ENCODE measurements around the gene XPO1. TPM values are rescaled to one million over a fixed set of nuclear protein-coding genes. Genes with fewer than 3 reads are reported as not detected.
"Not testable (repeated sequence)": the region's sequence is repeated elsewhere in the genome, so short reads cannot be mapped to it uniquely, and the experiment has no call there.

Gene XPO1
- total RNA-seq, 1 experiment from 2014 or later: 216 TPM

DNA sequence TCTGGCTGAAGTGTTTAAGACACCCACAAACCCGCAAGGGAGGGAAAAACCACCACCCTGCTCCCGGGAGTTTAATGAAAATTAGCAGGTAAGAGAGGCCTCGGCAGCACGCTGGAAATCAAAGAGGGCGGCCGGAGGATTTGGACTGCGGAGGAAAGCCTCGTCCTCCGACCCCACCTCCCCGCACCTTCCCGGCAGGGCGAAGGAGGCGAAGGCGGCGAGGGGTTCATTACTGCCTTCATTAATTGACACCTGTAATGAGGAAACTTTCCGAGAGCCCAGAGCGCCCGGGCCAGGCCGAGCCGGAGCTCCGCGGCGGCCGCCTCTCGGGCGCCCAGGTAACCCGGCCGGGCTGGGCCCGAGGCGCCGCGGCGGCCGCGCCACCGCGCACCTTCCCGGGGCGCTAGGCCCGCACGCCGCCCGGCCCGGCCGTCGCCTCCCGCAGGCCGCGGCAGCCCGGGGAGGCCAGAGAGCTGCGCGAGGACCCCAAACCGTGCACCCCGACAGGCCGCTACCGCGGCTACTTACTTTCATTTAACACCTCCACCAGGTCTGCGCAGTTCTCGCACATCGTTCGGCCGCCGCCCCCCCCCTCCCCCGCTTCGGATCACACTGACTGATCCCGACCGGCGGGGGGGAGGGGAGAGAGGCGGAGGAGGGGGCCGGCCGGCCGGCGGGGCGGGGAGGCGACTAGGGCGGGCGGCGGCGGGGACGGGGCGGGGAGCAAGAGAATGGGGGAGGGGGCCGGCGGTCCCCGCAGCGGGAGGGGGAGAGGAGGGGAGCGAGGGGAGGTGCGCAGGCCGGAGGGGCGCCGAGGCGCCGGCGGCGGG lies 67.8 kb downstream of the XPO1 start:
- peak; percentile 78 for DNase-seq (ENCODE audit: low read depth)

DNA sequence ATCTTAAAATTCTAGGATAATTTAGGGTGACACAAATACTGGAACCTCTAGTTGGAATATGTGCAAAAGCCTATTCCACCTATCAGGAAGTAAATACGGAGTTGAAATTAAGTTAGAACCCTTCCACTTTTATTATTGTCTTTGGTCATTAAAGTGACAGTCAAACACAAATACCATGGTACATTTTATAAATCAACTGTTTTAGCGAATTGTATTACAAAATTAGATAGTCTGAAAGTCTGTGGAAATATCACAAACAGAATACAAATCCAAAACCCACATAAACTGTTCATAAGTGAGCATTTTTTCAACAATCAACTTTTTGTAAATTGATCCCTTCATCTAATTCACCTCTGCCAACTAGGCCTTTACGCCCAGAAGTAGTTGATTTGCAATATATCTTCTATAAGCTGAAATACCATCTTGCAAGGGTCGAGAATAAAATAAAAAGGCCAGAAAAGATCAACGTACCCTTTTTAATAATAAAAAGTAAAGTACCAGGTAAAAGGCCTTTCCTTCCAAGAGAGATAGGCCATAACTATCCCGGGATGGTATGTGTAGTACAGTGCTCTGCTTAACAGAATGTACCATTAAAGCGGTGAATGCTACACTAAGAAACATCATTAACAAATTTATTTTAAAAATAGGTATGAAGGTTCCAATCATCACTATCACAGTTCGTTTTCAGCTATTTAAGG lies 68.6 kb downstream of the XPO1 start:
- DNase-seq (ENCODE audit: low read depth): no peak

GRCh38 chr2:61468231-61468630 lies 69.9 kb downstream of the XPO1 start:
- not testable (repeated sequence) for DNase-seq (ENCODE audit: low read depth)

GRCh38 chr2:61465045-61465444 lies 73.1 kb downstream of the XPO1 start:
- no peak for DNase-seq (ENCODE audit: low read depth)

GRCh38 chr2:61463769-61464475 lies 74.2 kb downstream of the XPO1 start:
- DNase-seq (ENCODE audit: low read depth): no peak

- no peak for DNase-seq (ENCODE audit: low read depth)
Observed at GRCh38 chr2:61461404-61461803, 76.8 kb downstream of the XPO1 start.

- DNase-seq (ENCODE audit: low read depth): peak; percentile 52
Observed at GRCh38 chr2:61460163-61460562, 78.0 kb downstream of the XPO1 start.

DNA sequence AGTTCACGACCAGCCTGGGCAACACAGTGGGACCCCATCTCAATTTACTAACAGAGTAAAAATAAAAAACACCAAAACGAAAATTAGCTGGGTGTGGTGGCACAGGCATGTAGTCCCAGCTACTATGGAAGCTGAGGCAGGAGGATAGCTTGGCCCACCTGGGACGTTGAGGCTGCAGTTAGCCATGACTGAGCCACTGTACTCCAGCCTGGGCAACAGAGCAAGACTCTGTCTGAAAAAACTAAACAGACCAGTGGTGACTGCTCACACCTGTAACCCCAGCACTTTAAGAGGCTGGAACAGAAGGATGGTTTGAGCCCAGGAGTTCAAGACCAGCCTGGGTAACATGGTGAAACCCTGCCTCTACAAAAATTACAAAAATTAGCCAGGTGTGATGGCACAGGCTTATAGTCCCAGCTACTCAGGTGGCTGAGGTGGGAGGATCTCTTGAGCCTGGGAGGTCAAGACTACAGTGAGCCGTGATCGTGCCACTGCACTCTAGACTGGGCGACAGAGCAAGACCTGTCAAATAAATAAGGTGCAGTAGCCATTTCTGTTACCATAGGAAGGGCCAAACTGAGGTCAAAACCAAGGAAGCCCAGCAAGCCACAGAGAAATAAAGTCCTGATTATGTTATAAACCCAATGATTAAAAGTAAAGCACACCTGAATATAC lies 81.3 kb downstream of the XPO1 start:
- DNase-seq (ENCODE audit: low read depth): no peak

- no peak for DNase-seq (ENCODE audit: low read depth)
Observed at GRCh38 chr2:61456070-61456745, 81.9 kb downstream of the XPO1 start.

- not testable (repeated sequence) for DNase-seq (ENCODE audit: low read depth)
Observed at GRCh38 chr2:61454972-61455371, 83.2 kb downstream of the XPO1 start.

DNA sequence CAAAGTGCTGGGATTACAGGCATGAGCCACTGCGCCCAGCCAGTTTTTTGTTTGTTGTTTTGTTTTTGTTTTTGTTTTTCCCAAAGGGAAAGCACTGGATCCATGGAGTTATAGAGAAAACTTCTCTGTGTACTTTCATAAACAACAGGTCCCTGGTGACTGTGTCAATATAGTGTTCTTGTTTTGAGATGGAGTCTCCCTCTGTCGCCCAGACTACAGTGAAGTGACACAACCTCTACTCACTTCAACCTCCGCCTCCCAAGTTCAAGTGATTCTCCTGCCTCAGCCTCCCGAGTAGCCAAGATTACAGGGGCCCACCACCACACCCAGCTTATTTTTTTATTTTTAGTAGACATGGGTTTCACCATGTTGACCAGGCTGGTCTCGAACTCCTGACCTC lies 83.8 kb downstream of the XPO1 start:
- DNase-seq (ENCODE audit: low read depth): no peak

GRCh38 chr2:61452392-61452791 lies 85.8 kb downstream of the XPO1 start:
- DNase-seq (ENCODE audit: low read depth): no peak

DNA sequence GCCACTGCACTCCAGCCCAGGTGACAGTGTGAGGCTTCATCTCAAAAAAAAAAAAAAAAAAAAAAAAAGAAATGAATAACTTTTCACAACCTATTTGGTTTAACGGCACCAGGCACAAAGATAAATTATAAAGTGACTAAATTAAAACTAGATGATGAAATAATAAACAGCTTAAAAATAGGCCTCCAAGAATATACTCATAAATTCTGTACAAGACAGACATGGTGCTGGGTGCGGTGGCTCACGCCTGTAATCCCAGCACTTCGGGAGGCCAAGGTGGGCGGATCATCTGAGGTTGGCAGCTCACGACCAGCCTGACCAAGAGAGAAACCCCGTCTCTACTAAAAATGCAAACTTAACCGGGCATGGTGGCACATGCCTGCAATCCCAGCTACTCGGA lies 87.0 kb downstream of the XPO1 start:
- no peak for DNase-seq (ENCODE audit: low read depth)

- no peak for DNase-seq (ENCODE audit: low read depth)
Observed at GRCh38 chr2:61450144-61450543, 88.0 kb downstream of the XPO1 start.

DNA sequence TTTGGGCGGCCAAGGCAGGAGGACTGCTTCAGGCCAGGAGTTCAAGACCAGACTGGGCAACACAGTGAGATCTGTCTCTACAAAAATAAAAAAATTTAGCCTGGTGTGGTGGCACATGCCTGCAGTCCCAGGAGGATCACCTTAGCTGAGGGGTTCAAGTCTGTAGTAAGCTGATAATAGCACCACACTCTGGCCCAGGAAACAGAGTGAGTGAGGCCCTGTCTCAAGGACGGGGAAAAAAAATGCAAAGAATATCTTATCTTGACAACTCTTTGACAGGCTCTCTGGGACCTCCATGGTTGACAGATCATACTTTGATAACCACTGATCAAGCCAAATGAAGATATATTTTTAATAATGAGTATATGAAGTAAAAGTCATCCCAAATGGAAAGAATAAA lies 89.9 kb downstream of the XPO1 start:
- DNase-seq (ENCODE audit: low read depth): no peak

DNA sequence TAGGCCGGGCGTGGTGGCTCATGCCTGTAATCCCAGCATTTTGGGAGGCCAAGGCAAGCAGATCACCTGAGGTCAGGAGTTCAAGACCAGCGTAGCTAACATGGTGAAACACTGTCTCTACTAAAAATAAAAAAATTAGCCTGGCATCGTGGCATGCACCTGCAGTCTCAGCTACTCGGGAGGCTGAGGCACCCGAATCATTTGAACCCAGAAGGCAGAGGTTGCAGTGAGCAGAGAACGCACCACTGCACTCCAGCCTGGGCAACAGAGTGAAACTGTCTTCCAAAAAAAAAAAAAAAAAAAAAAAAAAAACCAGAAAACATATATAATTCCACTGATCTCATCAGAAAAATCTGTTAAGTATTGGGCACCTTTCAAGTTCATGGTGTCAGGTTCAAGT lies 91.2 kb downstream of the XPO1 start:
- not testable (repeated sequence) for DNase-seq (ENCODE audit: low read depth)

- no peak for DNase-seq (ENCODE audit: low read depth)
Observed at GRCh38 chr2:61443342-61444041, 94.7 kb downstream of the XPO1 start.

GRCh38 chr2:61439241-61440002 lies 98.7 kb downstream of the XPO1 start:
- no peak for DNase-seq (ENCODE audit: low read depth)

DNA sequence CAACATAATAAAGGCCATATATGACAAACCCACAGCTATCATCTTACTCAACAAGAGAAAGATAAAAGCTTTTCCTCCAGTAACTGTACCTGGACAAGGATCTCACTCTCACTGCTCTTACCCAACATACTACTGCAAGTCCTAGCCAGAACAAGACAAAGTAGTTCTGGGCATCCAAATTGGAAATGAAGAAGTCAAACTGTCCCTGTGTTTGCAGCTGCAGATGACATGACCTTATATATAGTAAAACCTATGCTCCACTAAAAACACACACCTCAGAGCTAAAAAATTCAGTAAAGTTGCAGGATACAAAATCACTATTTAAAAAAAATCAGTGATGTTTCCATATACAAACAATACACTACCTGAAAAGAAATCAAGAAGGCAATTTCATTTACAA lies 99.5 kb downstream of the XPO1 start:
- no peak for DNase-seq (ENCODE audit: low read depth)

GRCh38 chr2:61437170-61437569 lies 101.0 kb downstream of the XPO1 start:
- DNase-seq (ENCODE audit: low read depth): no peak

Data from Daoy (cell line).